Measurements from ENCODE around the gene CAND2. TPM values are rescaled to one million over a fixed set of nuclear protein-coding genes. Genes with fewer than 3 reads are reported as not detected.

The CAND2 gene
- total and polyA plus RNA-seq, 9 of the 15 experiments (the other 6 are each of a cell fraction or from before 2014, with no cell fraction given), result 0.91 to 14.9 (median 4.3) TPM

GRCh38 chr3:12822725-12823373 lies 26.4 kb downstream of the CAND2 start:
- H2AFZ ChIP-seq (ENCODE audit: low read depth, low read length), result no peak overlapping the region
- POLR2A ChIA-PET, result interaction anchor here (0.5 to 1.6 kb wide), 6 partner anchors 9 to 458 kb away, joined by 3 to 12 read pairs (median 4); no protein-coding TSS in a partner anchor
- no peaks in the 10 kb centered on the region for H4K20me1 ChIP-seq (replicated peaks; ENCODE audit: control insufficient read depth, insufficient read depth, low read length)
- no peak overlapping the region for H3K4me2 ChIP-seq (ENCODE audit: insufficient read depth, low read length)
- FAIRE-seq (peak; percentile 87), DNase-seq (ENCODE audit: extremely low read depth in 1 of 4, low spot score in 3 of 4) (peak in 3 of 4 experiments; percentile 49 to 64 (median 49)), ATAC-seq (peak; percentile 83)
- no TSS peak for BruUV-seq (replicated peaks)
- in situ Hi-C loops (cut with MboI), result no loop called here
- no peak overlapping the region for H3K4me3 ChIP-seq
- H3K27me3 ChIP-seq (ENCODE audit: control insufficient read depth in 2 of 2, insufficient read depth in 2 of 2, low read length in 2 of 2), result no peaks in the 10 kb centered on the region
- no peaks in the 10 kb centered on the region for H3K79me2 ChIP-seq (ENCODE audit: control insufficient read depth, insufficient read depth, low read length)
- no peaks in the 10 kb centered on the region for H3K9me1 ChIP-seq (ENCODE audit: control insufficient read depth, insufficient read depth, low read length)
- intact Hi-C loops (cut with micrococcal nuclease), result loop anchor here (1.0 kb wide), 1 partner anchor 69 kb away; no protein-coding TSS in a partner anchor
- CTCF ChIA-PET (ENCODE audit: low intra/inter-chr PET ratio), result interaction anchor here (0.9 kb wide), 1 partner anchor 69 kb away, joined by 4 read pairs; no protein-coding TSS in a partner anchor
- WGBS (ENCODE audit: insufficient coverage, low coverage, missing lambda C conversion rate), result 5% methylated on average over 6 of the region's 8 CpGs
- peaks cover 0 to 2% of the 10 kb centered on the region in 2 experiments; a peak in 1 of 5 replicates for H3K4me1 ChIP-seq (replicated peaks in 1 of 2; ENCODE audit: control insufficient read depth in 2 of 2, insufficient read depth in 2 of 2, low read length in 2 of 2)
- H3K9me3 ChIP-seq (replicated peaks; ENCODE audit: control insufficient read depth, insufficient read depth, low read depth, low read length), result no peaks in the 10 kb centered on the region
- no peak overlapping the region for H3K9ac ChIP-seq (ENCODE audit: insufficient read depth in 1 of 2, low read depth in 2 of 2, low read length in 2 of 2)
- peaks cover 24% of the 10 kb centered on the region; the same call in 1 of the 3 replicates for H3K36me3 ChIP-seq (ENCODE audit: control insufficient read depth, insufficient read depth, low read length)
- H3K27ac ChIP-seq (ENCODE audit: extremely low read depth, low read depth, low read length), result no peak overlapping the region; the same call in 2 of the 3 replicates
- TF ChIP-seq NBN (IDR thresholded peaks at IDR 0.05; ENCODE audit: low read depth), result 0 out of 2 replicates have a peak, but pooled peaks have one; percentile 30
- TF ChIP-seq ZNF695 (CRISPR knock-in tag; IDR thresholded peaks at IDR 0.05), result no peak
- 0 out of 2 replicates have a peak, but pooled peaks have one; percentile 64 for TF ChIP-seq HDGF (IDR thresholded peaks at IDR 0.05)
- no peak for TF ChIP-seq ZBTB12 (CRISPR knock-in tag; IDR thresholded peaks at IDR 0.05)
- peak; percentile 83 for TF ChIP-seq MAFG (tag; conservative IDR thresholded peaks at IDR 0.05)
- TF ChIP-seq FOXK1 (CRISPR knock-in tag; IDR thresholded peaks at IDR 0.05; ENCODE audit: borderline replicate concordance), result no peak
- peak; percentile 91 for TF ChIP-seq C11orf30 (IDR thresholded peaks at IDR 0.05; ENCODE audit: low read depth)
- TF ChIP-seq JUN (IDR thresholded peaks at IDR 0.05; ENCODE audit: borderline replicate concordance, low read depth, low read length), result no peak
- no peak for TF ChIP-seq JUN (CRISPR knock-in tag; IDR thresholded peaks at IDR 0.05; ENCODE audit: borderline replicate concordance)
- TF ChIP-seq FOXP1 (CRISPR knock-in tag; IDR thresholded peaks at IDR 0.05), result no peak
- TF ChIP-seq NFE2 (IDR thresholded peaks at IDR 0.05; ENCODE audit: low read depth), result peak; percentile 22; the same call in 1 of the 2 replicates
- peak; percentile 42; the same call in 1 of the 2 replicates for TF ChIP-seq MAFK (IDR thresholded peaks at IDR 0.05; ENCODE audit: low read length)
- TF ChIP-seq REST (IDR thresholded peaks at IDR 0.05; ENCODE audit: borderline replicate concordance), result peak; percentile 34; the same call in 1 of the 2 replicates
- TF ChIP-seq REST (CRISPR knock-in tag; IDR thresholded peaks at IDR 0.05; ENCODE audit: low read depth), result no peak

Measured in K562 (cell line).